WI38 (cell line): ENCODE data around the gene NEAT1.
A peak's percentile ranks its signal among the peaks of the same experiment; 100 is the strongest.

Source experiments
- H3K4me3 ChIP-seq: 2 replicates; pipeline ENCODE4 v1.5.1; 2011; ENCODE audit warnings: low read depth, mild to moderate bottlenecking, control low read depth, low read length
- CTCF ChIP-seq: IDR thresholded peaks from 2 replicates; pipeline ENCODE4 v1.5.1; 2012; ENCODE audit warnings: low read depth, mild to moderate bottlenecking, control low read depth, low read length

NEAT1 gene

GRCh38 chr11:65390099-65390941, 32.3 kb upstream of the NEAT1 start:
- TF ChIP-seq CTCF = no peak
- H3K4me3 ChIP-seq = peak overlapping the region; percentile 34

GRCh38 chr11:65390996-65391395, 31.6 kb upstream of the NEAT1 start:
- peak overlapping the region; percentile 34 for H3K4me3 ChIP-seq
- TF ChIP-seq CTCF = no peak

GRCh38 chr11:65392186-65392829, 30.3 kb upstream of the NEAT1 start:
- no peak for TF ChIP-seq CTCF
- no peak overlapping the region for H3K4me3 ChIP-seq

GRCh38 chr11:65392899-65393298, 29.7 kb upstream of the NEAT1 start:
- TF ChIP-seq CTCF = no peak
- H3K4me3 ChIP-seq = no peak overlapping the region

- H3K4me3 ChIP-seq = no peak overlapping the region
- no peak for TF ChIP-seq CTCF
Observed at GRCh38 chr11:65393513-65394079, 29.0 kb upstream of the NEAT1 start.

GRCh38 chr11:65394125-65394536, 28.5 kb upstream of the NEAT1 start:
- H3K4me3 ChIP-seq = no peak overlapping the region
- TF ChIP-seq CTCF = no peak

- TF ChIP-seq CTCF = no peak
- H3K4me3 ChIP-seq = no peak overlapping the region
Observed at GRCh38 chr11:65395961-65396530, 26.6 kb upstream of the NEAT1 start.
